Common myeloid progenitor, CD34-positive (primary cell): ENCODE measurements around the gene EFS.

Experiments used
- CTCF ChIA-PET: fragments of 350-600 bp; sonication (Branson Sonifier 250); formaldehyde crosslinking; loops from one replicate; lab custom pipeline; 2021; ENCODE audit warnings: antibody characterized with exemption; lab: Charles Lee
- POLR2A ChIA-PET: fragments of 350-600 bp; sonication (Branson Sonifier 250); formaldehyde crosslinking; loops from one replicate; lab custom pipeline; 2021; ENCODE audit warnings: antibody characterized with exemption; lab: Charles Lee
- DNase-seq, 3 donors: peaks; one replicate each; pipeline versions ENCODE4 v3.0.0 to v3.0.0-alpha.2; 2013
- H3K27ac ChIP-seq, 2 experiments: 1 replicate in 1 of 2; 2 replicates in 1 of 2; pipeline ENCODE4 v1.7.0; 2013; ENCODE audit warnings: inconsistent platforms in 2 of 2, low read length in 2 of 2, mild to moderate bottlenecking in 2 of 2, low read depth in 1 of 2, moderate library complexity in 1 of 2; ENCODE audit not compliant: severe bottlenecking in 2 of 2, insufficient read depth in 1 of 2, poor library complexity in 1 of 2
- H3K27me3 ChIP-seq, 5 experiments: replicated peaks in 2 of 5; 1 replicate in 3 of 5; 2 replicates in 2 of 5; pipeline versions ENCODE4 v1.6.1 to v1.7.0; 2013; ENCODE audit warnings: low read length in 4 of 5, mild to moderate bottlenecking in 2 of 5, moderate library complexity in 2 of 5, inconsistent platforms in 1 of 5; ENCODE audit not compliant: insufficient read depth in 5 of 5, control insufficient read depth in 4 of 5
- H3K36me3 ChIP-seq, 4 experiments: 1 replicate in 2 of 4; 2 replicates in 2 of 4; pipeline versions ENCODE4 v1.6.1 to v1.7.0; 2013; ENCODE audit warnings: low read length in 3 of 4, control low read depth in 1 of 4, mild to moderate bottlenecking in 1 of 4; ENCODE audit not compliant: control insufficient read depth in 4 of 4, insufficient read depth in 4 of 4
- H3K4me1 ChIP-seq, 4 experiments: 1 replicate in 3 of 4; 2 replicates in 1 of 4; pipeline versions ENCODE4 v1.6.1 to v1.7.1; 2013; ENCODE audit warnings: low read length in 3 of 4, mild to moderate bottlenecking in 3 of 4, control low read depth in 1 of 4, inconsistent platforms in 1 of 4, moderate library complexity in 1 of 4; ENCODE audit not compliant: control insufficient read depth in 4 of 4, insufficient read depth in 4 of 4; ENCODE audit errors: control extremely low read depth in 1 of 4
- H3K4me3 ChIP-seq, 7 experiments: 1 replicate in 4 of 7; 2 replicates in 3 of 7; pipeline versions ENCODE4 v1.5.1 to v1.7.0; 2013; ENCODE audit warnings: mild to moderate bottlenecking in 7 of 7, low read length in 6 of 7, moderate library complexity in 6 of 7, inconsistent platforms in 2 of 7, low read depth in 2 of 7, control low read depth in 1 of 7; ENCODE audit not compliant: insufficient read depth in 4 of 7, control insufficient read depth in 1 of 7; ENCODE audit errors: extremely low read depth in 1 of 7
- H3K9me3 ChIP-seq, 5 experiments: 1 replicate in 4 of 5; 2 replicates in 1 of 5; pipeline versions ENCODE4 v1.6.1 to v1.7.1; 2013; ENCODE audit warnings: low read length in 4 of 5, mild to moderate bottlenecking in 2 of 5, inconsistent platforms in 1 of 5, low read depth in 1 of 5, moderate library complexity in 1 of 5; ENCODE audit not compliant: control insufficient read depth in 4 of 5, insufficient read depth in 2 of 5; ENCODE audit errors: control extremely low read depth in 1 of 5
- WGBS: methylation state at CpG from one replicate; pipeline ENCODE4 v1.1.5; 2013; ENCODE audit not compliant: insufficient coverage; 5-methylcytosine and 5-hydroxymethylcytosine counted together

EFS gene

GRCh38 chr14:23362200-23362599 lies 2.8 kb downstream of the EFS start:
- Histone ChIP-seq H3K4me1 (peaks cover 0 to 17% (median 7%) of the 10 kb centered on the region in 4 experiments), H3K27ac (no peak overlapping the region), H3K9me3 (no peaks in the 10 kb centered on the region), H3K4me3 (no peak overlapping the region), H3K36me3 (no peaks in the 10 kb centered on the region), H3K27me3 (peaks cover 3 to 47% (median 27%) of the 10 kb centered on the region in 5 experiments)
- ChIA-PET CTCF (interaction anchor here (0.7 to 7.1 kb wide), 8 partner anchors 8 to 98 kb away, joined by 3 to 44 read pairs (median 4); partner anchors contain the start of gene IL25), POLR2A (no interaction called here)
- peak in 2 of 3 donors; percentile 23 to 37 for DNase-seq
- 100% methylated on average over 3 of the region's 3 CpGs for WGBS

GRCh38 chr14:23361763-23362162 lies 3.2 kb downstream of the EFS start:
- DNase-seq, result no peak
- ChIA-PET CTCF (interaction anchor here (0.7 to 7.1 kb wide), 9 partner anchors 9 to 98 kb away, joined by 3 to 44 read pairs (median 4); partner anchors contain the start of gene IL25), POLR2A (no interaction called here)
- Histone ChIP-seq H3K36me3 (no peaks in the 10 kb centered on the region), H3K4me3 (no peak overlapping the region), H3K27ac (no peak overlapping the region), H3K9me3 (no peaks in the 10 kb centered on the region), H3K27me3 (peaks cover 2 to 45% (median 29%) of the 10 kb centered on the region in 5 experiments), H3K4me1 (peaks cover 0 to 17% (median 7%) of the 10 kb centered on the region in 4 experiments)
- WGBS, result 60% methylated on average over 1 of the region's 6 CpGs

GRCh38 chr14:23361320-23361719 lies 3.7 kb downstream of the EFS start:
- Histone ChIP-seq H3K4me3 (no peak overlapping the region), H3K27me3 (peaks cover 2 to 41% (median 29%) of the 10 kb centered on the region in 5 experiments), H3K27ac (no peak overlapping the region), H3K4me1 (peaks cover 0 to 17% (median 7%) of the 10 kb centered on the region in 4 experiments), H3K9me3 (no peaks in the 10 kb centered on the region), H3K36me3 (no peaks in the 10 kb centered on the region)
- ChIA-PET CTCF (interaction anchor here (0.7 to 7.1 kb wide), 9 partner anchors 9 to 97 kb away, joined by 3 to 44 read pairs (median 5); partner anchors contain the start of gene IL25), POLR2A (no interaction called here)
- DNase-seq, result peak in 1 of 3 donors; percentile 27

GRCh38 chr14:23360496-23360895 lies 4.5 kb downstream of the EFS start:
- H3K27ac ChIP-seq, result no peak overlapping the region
- POLR2A ChIA-PET, result no interaction called here
- CTCF ChIA-PET, result interaction anchor here (0.6 to 7.1 kb wide), 9 partner anchors 8 to 94 kb away, joined by 4 to 44 read pairs (median 6); partner anchors contain the start of gene IL25
- H3K9me3 ChIP-seq, result no peaks in the 10 kb centered on the region
- H3K36me3 ChIP-seq, result no peaks in the 10 kb centered on the region
- peaks cover 2 to 36% (median 23%) of the 10 kb centered on the region in 5 experiments for H3K27me3 ChIP-seq
- no peak overlapping the region for H3K4me3 ChIP-seq
- no peak for DNase-seq
- H3K4me1 ChIP-seq, result peaks cover 0 to 11% (median 5%) of the 10 kb centered on the region in 4 experiments
- WGBS, result 93% methylated on average over 5 of the region's 11 CpGs

- peaks cover 0 to 5% (median 2%) of the 10 kb centered on the region in 4 experiments for H3K4me1 ChIP-seq
- H3K36me3 ChIP-seq, result no peaks in the 10 kb centered on the region
- H3K9me3 ChIP-seq, result no peaks in the 10 kb centered on the region
- H3K27ac ChIP-seq, result no peak overlapping the region
- ChIA-PET POLR2A (interaction anchor here (0.6 kb wide), 1 partner anchor 120 kb away, joined by 3 read pairs; no protein-coding TSS in a partner anchor), CTCF (interaction anchor here (0.6 to 7.1 kb wide), 9 partner anchors 9 to 95 kb away, joined by 4 to 44 read pairs (median 6); partner anchors contain the start of gene IL25)
- H3K27me3 ChIP-seq, result peaks cover 2 to 33% (median 21%) of the 10 kb centered on the region in 5 experiments
- 94% methylated on average over 16 of the region's 22 CpGs for WGBS
- DNase-seq, result no peak
- no peak overlapping the region for H3K4me3 ChIP-seq
Measured at GRCh38 chr14:23359722-23360447, 5.1 kb downstream of the EFS start.

- ChIA-PET CTCF (interaction anchor here (1.5 to 7.1 kb wide), 5 partner anchors 9 to 32 kb away, joined by 4 to 44 read pairs (median 6); no protein-coding TSS in a partner anchor), POLR2A (interaction anchor here (0.6 kb wide), 1 partner anchor 120 kb away, joined by 3 read pairs; no protein-coding TSS in a partner anchor)
- DNase-seq, result no peak
Measured at GRCh38 chr14:23359167-23359626, 5.8 kb downstream of the EFS start.

More at GRCh38 chr14:23359167-23359626, 5.8 kb downstream of the EFS start:
- Histone ChIP-seq H3K27me3 (peaks cover 2 to 30% (median 16%) of the 10 kb centered on the region in 5 experiments), H3K36me3 (no peaks in the 10 kb centered on the region), H3K9me3 (no peaks in the 10 kb centered on the region), H3K4me3 (no peak overlapping the region), H3K4me1 (no peaks in the 10 kb centered on the region), H3K27ac (no peak overlapping the region)
- WGBS, result 90% methylated on average over 2 of the region's 11 CpGs
